ENCODE measurements around the gene CENPK. TPM values are rescaled to one million over a fixed set of nuclear protein-coding genes. Genes with fewer than 3 reads are reported as not detected.

CENPK gene
- total RNA-seq, 1 donor from 2014 or later, result 7.0 TPM

Other genes with a start within 250 kb of the CENPK start
- 27.7 and 37.1 TPM in 2 replicates for gene ADAMTS6, start 81.2 kb downstream of the CENPK start, total RNA-seq
- 20.4 and 21.4 TPM in 2 replicates for gene PPWD1, start 128 bp upstream of the CENPK start, total RNA-seq
- 14.6 and 16.8 TPM in 2 replicates for gene TRIM23, start 61.2 kb upstream of the CENPK start, total RNA-seq
- gene SHLD3, start 61.9 kb upstream of the CENPK start, total RNA-seq, result 2.4 and 2.7 TPM in 2 replicates
- 14.7 and 16.3 TPM in 2 replicates for gene TRAPPC13, start 61.9 kb upstream of the CENPK start, total RNA-seq
- gene SGTB, start 158.9 kb upstream of the CENPK start, total RNA-seq, result 29.5 and 31.7 TPM in 2 replicates
- 59.3 and 65.2 TPM in 2 replicates for gene NLN, start 159.0 kb upstream of the CENPK start, total RNA-seq